NB4 (cell line): Measurements from ENCODE around the gene FSTL4.

Experiments
- DNase-seq: peaks from one replicate; pipeline ENCODE4 v3.0.0; 2010; ENCODE audit warnings: low read depth
- H3K4me3 ChIP-seq: one replicate; pipeline ENCODE4 v1.5.1; 2011; ENCODE audit warnings: mild to moderate bottlenecking, low read depth, low read length, moderate library complexity
- CTCF ChIP-seq: IDR thresholded peaks from one replicate; pipeline ENCODE4 v1.5.1; 2012; ENCODE audit warnings: low read depth, low read length
- MAX ChIP-seq: IDR thresholded peaks from 2 replicates; pipeline ENCODE4 v1.6.1; 2011; ENCODE audit warnings: low read depth, low read length
- MYC ChIP-seq: IDR thresholded peaks from 2 replicates; pipeline ENCODE4 v1.6.1; 2011; ENCODE audit warnings: low read depth, low read length
- POLR2A ChIP-seq: IDR thresholded peaks from 2 replicates; pipeline ENCODE4 v1.6.1; 2011; ENCODE audit warnings: mild to moderate bottlenecking; ENCODE audit not compliant: insufficient read length; ENCODE audit errors: extremely low read depth

Gene FSTL4

GRCh38 chr5:133531178-133531577, 81.2 kb downstream of the FSTL4 start:
- no peak overlapping the region for H3K4me3 ChIP-seq
- TF ChIP-seq MYC (no peak), CTCF (no peak), POLR2A (no peak), MAX (no peak)
- DNase-seq: no peak

GRCh38 chr5:133530270-133530669, 82.1 kb downstream of the FSTL4 start:
- H3K4me3 ChIP-seq: no peak overlapping the region
- TF ChIP-seq MAX (no peak), CTCF (no peak)
- DNase-seq: no peak

GRCh38 chr5:133528841-133529240, 83.5 kb downstream of the FSTL4 start:
- H3K4me3 ChIP-seq: no peak overlapping the region
- TF ChIP-seq MYC: no peak
- no peak for TF ChIP-seq POLR2A
- no peak for TF ChIP-seq CTCF
- no peak for TF ChIP-seq MAX
- no peak for DNase-seq

GRCh38 chr5:133527311-133527710, 85.0 kb downstream of the FSTL4 start:
- no peak overlapping the region for H3K4me3 ChIP-seq
- TF ChIP-seq POLR2A (no peak), MAX (no peak), CTCF (no peak), MYC (no peak)
- DNase-seq: no peak

- DNase-seq: no peak
- no peak overlapping the region for H3K4me3 ChIP-seq
- no peak for TF ChIP-seq CTCF
- TF ChIP-seq POLR2A: no peak
- no peak for TF ChIP-seq MYC
- TF ChIP-seq MAX: no peak
Measured at GRCh38 chr5:133526368-133526767, 86.0 kb downstream of the FSTL4 start.

- no peak for DNase-seq
- TF ChIP-seq POLR2A: no peak
- no peak for TF ChIP-seq CTCF
- no peak for TF ChIP-seq MAX
- no peak for TF ChIP-seq MYC
- no peak overlapping the region for H3K4me3 ChIP-seq
Measured at GRCh38 chr5:133525126-133525525, 87.2 kb downstream of the FSTL4 start.
